ENCODE data around the gene PLPP6.
"Not testable (repeated sequence)": the region's sequence is repeated elsewhere in the genome, so short reads cannot be mapped to it uniquely, and the experiment has no call there.

Gene PLPP6

GRCh38 chr9:4654538-4654937 is 7.6 kb upstream of the PLPP6 start:
- H3K27ac Mint-ChIP-seq: peak overlapping the region; percentile 20
- no peak for ATAC-seq
- H3K36me3 Mint-ChIP-seq: no peaks in the 10 kb centered on the region
- H3K4me1 Mint-ChIP-seq: peaks cover 22% of the 10 kb centered on the region
- DNase-seq (ENCODE audit: low spot score in 2 of 2): no peak
- H3K9me3 Mint-ChIP-seq: no peaks in the 10 kb centered on the region
- peak overlapping the region; percentile 38 for H3K4me3 Mint-ChIP-seq

GRCh38 chr9:4656196-4656595 is 5.9 kb upstream of the PLPP6 start:
- H3K4me3 Mint-ChIP-seq; H3K36me3 Mint-ChIP-seq; DNase-seq (ENCODE audit: low spot score in 2 of 2); H3K9me3 Mint-ChIP-seq; ATAC-seq; H3K27ac Mint-ChIP-seq: not testable (repeated sequence)
- peaks cover 24% of the 10 kb centered on the region for H3K4me1 Mint-ChIP-seq

GRCh38 chr9:4656621-4657020 is 5.5 kb upstream of the PLPP6 start:
- no peak for DNase-seq (ENCODE audit: low spot score in 2 of 2)
- H3K36me3 Mint-ChIP-seq: no peaks in the 10 kb centered on the region
- H3K4me1 Mint-ChIP-seq: peaks cover 28% of the 10 kb centered on the region
- no peaks in the 10 kb centered on the region for H3K9me3 Mint-ChIP-seq
- no peak overlapping the region for H3K4me3 Mint-ChIP-seq
- H3K27ac Mint-ChIP-seq: no peak overlapping the region
- ATAC-seq: no peak

- H3K4me1 Mint-ChIP-seq: peaks cover 38% of the 10 kb centered on the region
- H3K36me3 Mint-ChIP-seq: peaks cover 6% of the 10 kb centered on the region
- no peak overlapping the region for H3K4me3 Mint-ChIP-seq
- no peak overlapping the region for H3K27ac Mint-ChIP-seq
- DNase-seq (ENCODE audit: low spot score in 2 of 2) (no peak), ATAC-seq (no peak)
- H3K9me3 Mint-ChIP-seq: no peaks in the 10 kb centered on the region
Observed at GRCh38 chr9:4657426-4658159, 4.5 kb upstream of the PLPP6 start.

GRCh38 chr9:4660665-4661064 is 1.4 kb upstream of the PLPP6 start:
- not testable (repeated sequence) for H3K27ac Mint-ChIP-seq; H3K4me3 Mint-ChIP-seq; H3K9me3 Mint-ChIP-seq; DNase-seq (ENCODE audit: low spot score in 2 of 2); ATAC-seq; H3K36me3 Mint-ChIP-seq
- peaks cover 45% of the 10 kb centered on the region for H3K4me1 Mint-ChIP-seq

GRCh38 chr9:4661165-4661564 is 929 bp upstream of the PLPP6 start:
- Mint-ChIP-seq H3K4me1 (peaks cover 50% of the 10 kb centered on the region), H3K36me3 (peaks cover 6% of the 10 kb centered on the region), H3K4me3 (peak overlapping the region; percentile 94), H3K27ac (peak overlapping the region; percentile 96), H3K9me3 (no peaks in the 10 kb centered on the region)
- DNase-seq (ENCODE audit: low spot score in 2 of 2): no peak
- peak; percentile 48 for ATAC-seq

- no peak for DNase-seq (ENCODE audit: low spot score in 2 of 2)
Observed at GRCh38 chr9:4661611-4662010, 483 bp upstream of the PLPP6 start.

GRCh38 chr9:4662989-4663792 is 1.1 kb downstream of the PLPP6 start:
- Mint-ChIP-seq H3K36me3 (peaks cover 6% of the 10 kb centered on the region), H3K4me1 (peaks cover 69% of the 10 kb centered on the region), H3K9me3 (no peaks in the 10 kb centered on the region), H3K27ac (peak overlapping the region; percentile 96), H3K4me3 (peak overlapping the region; percentile 94)
- ATAC-seq: no peak
- DNase-seq (ENCODE audit: low spot score in 2 of 2): no peak

More at GRCh38 chr9:4661611-4662010, 483 bp upstream of the PLPP6 start:
- Mint-ChIP-seq H3K4me1 (peaks cover 55% of the 10 kb centered on the region), H3K27ac (peak overlapping the region; percentile 96), H3K9me3 (no peaks in the 10 kb centered on the region), H3K36me3 (peaks cover 6% of the 10 kb centered on the region), H3K4me3 (peak overlapping the region; percentile 94)
- no peak for ATAC-seq

GRCh38 chr9:4663956-4664355 is 1.9 kb downstream of the PLPP6 start:
- no peaks in the 10 kb centered on the region for H3K9me3 Mint-ChIP-seq
- H3K36me3 Mint-ChIP-seq: peaks cover 6% of the 10 kb centered on the region
- no peak for ATAC-seq
- no peak for DNase-seq (ENCODE audit: low spot score in 2 of 2)
- H3K27ac Mint-ChIP-seq: no peak overlapping the region
- peak overlapping the region; percentile 94 for H3K4me3 Mint-ChIP-seq
- peaks cover 69% of the 10 kb centered on the region for H3K4me1 Mint-ChIP-seq

- Mint-ChIP-seq H3K4me3 (peak overlapping the region; percentile 81), H3K27ac (no peak overlapping the region), H3K36me3 (peaks cover 6% of the 10 kb centered on the region), H3K4me1 (peaks cover 73% of the 10 kb centered on the region), H3K9me3 (no peaks in the 10 kb centered on the region)
- DNase-seq (ENCODE audit: low spot score in 2 of 2) (no peak), ATAC-seq (no peak)
Observed at GRCh38 chr9:4665357-4665756, 3.3 kb downstream of the PLPP6 start.

- H3K4me3 Mint-ChIP-seq: peak within 1 kb of the TSS; percentile 81
- peaks cover 80% of the 10 kb centered on the region for H3K4me1 Mint-ChIP-seq
- H3K27ac Mint-ChIP-seq: peak within 1 kb of the TSS; percentile 74
- ATAC-seq (peak; percentile 63), DNase-seq (ENCODE audit: low spot score in 2 of 2) (peak; percentile 17 to 59)
- H3K36me3 Mint-ChIP-seq: peaks cover 6% of the 10 kb centered on the region
- H3K9me3 Mint-ChIP-seq: no peaks in the 10 kb centered on the region
Observed at GRCh38 chr9:4666042-4666699, 4.1 kb downstream of the PLPP6 start, which contains the start of gene SPATA6L. SPATA6L (minus strand) TSS chr9:4666480; CDS start chr9:4666250, 230 bp downstream.

- DNase-seq (ENCODE audit: low spot score in 2 of 2): no peak
- H3K4me1 Mint-ChIP-seq: peaks cover 65% of the 10 kb centered on the region
- ATAC-seq: no peak
- H3K27ac Mint-ChIP-seq: no peak overlapping the region
- H3K9me3 Mint-ChIP-seq: no peaks in the 10 kb centered on the region
- H3K36me3 Mint-ChIP-seq: no peaks in the 10 kb centered on the region
- H3K4me3 Mint-ChIP-seq: no peak overlapping the region
Observed at GRCh38 chr9:4667681-4668080, 5.6 kb downstream of the PLPP6 start.

GRCh38 chr9:4668604-4669003 is 6.5 kb downstream of the PLPP6 start:
- Mint-ChIP-seq H3K4me3 (no peak overlapping the region), H3K36me3 (no peaks in the 10 kb centered on the region), H3K4me1 (peaks cover 57% of the 10 kb centered on the region), H3K27ac (no peak overlapping the region), H3K9me3 (no peaks in the 10 kb centered on the region)
- DNase-seq (ENCODE audit: low spot score in 2 of 2) (no peak), ATAC-seq (no peak)

GRCh38 chr9:4669890-4670289 is 7.8 kb downstream of the PLPP6 start:
- H3K9me3 Mint-ChIP-seq: no peaks in the 10 kb centered on the region
- H3K4me3 Mint-ChIP-seq: no peak overlapping the region
- no peak for ATAC-seq
- H3K36me3 Mint-ChIP-seq: no peaks in the 10 kb centered on the region
- peaks cover 45% of the 10 kb centered on the region for H3K4me1 Mint-ChIP-seq
- peak overlapping the region; percentile 23 for H3K27ac Mint-ChIP-seq
- DNase-seq (ENCODE audit: low spot score in 2 of 2): no peak

- DNase-seq (ENCODE audit: low spot score in 2 of 2) (no peak), ATAC-seq (no peak)
- Mint-ChIP-seq H3K4me3 (no peak overlapping the region), H3K27ac (peak overlapping the region; percentile 23), H3K9me3 (no peaks in the 10 kb centered on the region), H3K4me1 (peaks cover 38% of the 10 kb centered on the region), H3K36me3 (no peaks in the 10 kb centered on the region)
Observed at GRCh38 chr9:4670591-4670990, 8.5 kb downstream of the PLPP6 start.
